HFF-Myc (cell line): ENCODE measurements around the gene REEP6.
A peak's percentile ranks its signal among the peaks of the same experiment; 100 is the strongest.

Source experiments
- DNase-seq: peaks from one replicate; pipeline ENCODE4 v3.0.0-alpha.2; 2011; ENCODE audit warnings: low read depth; ENCODE audit errors: extremely low read depth
- H3K4me3 ChIP-seq: replicated peaks from 2 replicates; pipeline ENCODE4 v1.5.1; 2011; ENCODE audit warnings: low read depth, mild to moderate bottlenecking, control low read depth, low read length
- CTCF ChIP-seq: IDR thresholded peaks from 2 replicates; pipeline ENCODE4 v1.5.1; 2012; ENCODE audit warnings: mild to moderate bottlenecking, low read depth, low read length, control low read depth; ENCODE audit errors: missing control alignments

Gene REEP6

GRCh38 chr19:1491114-1491848, at the start of gene REEP6:
Gene REEP6 (plus strand): TSS chr19:1491181. CDS start chr19:1491270, 89 bp downstream.
- H3K4me3 ChIP-seq, result peak within 1 kb of the TSS; percentile 39
- DNase-seq, result no peak
- no peak for TF ChIP-seq CTCF

GRCh38 chr19:1441677-1442438, 49.1 kb upstream of the REEP6 start:
- no peak for DNase-seq
- no peak overlapping the region for H3K4me3 ChIP-seq
- no peak for TF ChIP-seq CTCF

- peak; percentile 71 for TF ChIP-seq CTCF
- DNase-seq, result no peak
- no peak overlapping the region for H3K4me3 ChIP-seq
These were observed 45.6 kb upstream of the REEP6 start for GRCh38 chr19:1445185-1445931.

- no peak for TF ChIP-seq CTCF
- no peak for DNase-seq
- no peak overlapping the region for H3K4me3 ChIP-seq
These were observed 44.9 kb upstream of the REEP6 start for GRCh38 chr19:1445932-1446712.

- DNase-seq, result no peak
- H3K4me3 ChIP-seq, result no peak overlapping the region
- TF ChIP-seq CTCF, result no peak
These were observed 44.1 kb upstream of the REEP6 start for GRCh38 chr19:1446713-1447481.

- H3K4me3 ChIP-seq, result no peak overlapping the region
- TF ChIP-seq CTCF, result no peak
- no peak for DNase-seq
These were observed 43.5 kb upstream of the REEP6 start for GRCh38 chr19:1447504-1447903.
